Endothelial cell of umbilical vein (primary cell): ENCODE data around the gene FRA10AC1. TPM values are rescaled to one million over a fixed set of nuclear protein-coding genes. Genes with fewer than 3 reads are reported as not detected.

Experiments used
- BruUV-seq: library from RNA; stranded (reverse); fragments of 400-500 nt; replicated peaks from 2 replicates; lab custom pipeline; 2021; lab: Mats Ljungman, UMichigan
- CTCF ChIA-PET: fragments of 300-600, 350-600 bp; sonication (Branson Sonifier 250); formaldehyde crosslinking; loops from one replicate; lab custom pipeline; 2021; ENCODE audit warnings: antibody characterized with exemption, inconsistent platforms; lab: Charles Lee
- POLR2A ChIA-PET: fragments of 300-600, 350-600 bp; sonication (Branson Sonifier 250); formaldehyde crosslinking; loops from one replicate; lab custom pipeline; 2021; ENCODE audit warnings: antibody characterized with exemption, inconsistent platforms; lab: Charles Lee
- DNase-seq: peaks from one replicate; pipeline ENCODE4 v3.0.0-alpha.2; 2011; ENCODE audit warnings: low read depth, low spot score
- FAIRE-seq: peaks from 2 replicates; lab custom pipeline; 2011; peaks lifted over from hg19 to GRCh38; lab: Jason Lieb, UNC
- H2AFZ ChIP-seq: 2 replicates; pipeline ENCODE4 v1.6.0; 2012; ENCODE audit warnings: low read depth, low read length, control low read depth, inconsistent platforms
- H3K27ac ChIP-seq: 2 replicates; pipeline ENCODE4 v1.5.1; 2011; ENCODE audit warnings: low read depth, mild to moderate bottlenecking, control low read depth, low read length, moderate library complexity; ENCODE audit not compliant: insufficient read depth
- H3K27me3 ChIP-seq, 2 experiments: 2 replicates each; pipeline versions ENCODE4 v1.6.0 to v1.6.1; 2011; ENCODE audit warnings: low read length in 2 of 2, mixed read lengths in 1 of 2; ENCODE audit not compliant: control insufficient read depth in 2 of 2, insufficient read depth in 2 of 2
- H3K36me3 ChIP-seq, 2 experiments: 2 replicates in 1 of 2; 3 replicates in 1 of 2; pipeline ENCODE4 v1.5.1; 2011; ENCODE audit warnings: low read length in 2 of 2, mild to moderate bottlenecking in 1 of 2, moderate library complexity in 1 of 2; ENCODE audit not compliant: control insufficient read depth in 2 of 2, insufficient read depth in 2 of 2; ENCODE audit errors: extremely low read depth in 1 of 2
- H3K4me1 ChIP-seq: 3 replicates; pipeline ENCODE4 v1.5.1; 2011; ENCODE audit warnings: mild to moderate bottlenecking, low read length; ENCODE audit not compliant: control insufficient read depth, insufficient read depth; ENCODE audit errors: extremely low read depth
- H3K4me2 ChIP-seq: 2 replicates; pipeline ENCODE4 v1.6.1; 2011; ENCODE audit warnings: low read length, control low read depth, mixed read lengths; ENCODE audit not compliant: insufficient read depth
- H3K4me3 ChIP-seq, 3 experiments: fragments of 200-600 bp in 1 of 3; sonication (generic), shearing (Covaris generic) in 1 of 3; replicated peaks in 1 of 3; 2 replicates each; pipeline ENCODE4 v1.5.1; 2011 to 2016; ENCODE audit warnings: control low read depth in 3 of 3, low read length in 3 of 3, mild to moderate bottlenecking in 2 of 3, inconsistent platforms in 1 of 3, low read depth in 1 of 3, moderate library complexity in 1 of 3; ENCODE audit not compliant: insufficient read depth in 1 of 3
- H3K79me2 ChIP-seq: 2 replicates; pipeline ENCODE4 v1.6.0; 2012; ENCODE audit warnings: low read length, inconsistent platforms; ENCODE audit not compliant: control insufficient read depth, insufficient read depth
- H3K9ac ChIP-seq: replicated peaks from 2 replicates; pipeline ENCODE3; 2011; ENCODE audit warnings: low read length, control low read depth; ENCODE audit not compliant: insufficient read depth; ENCODE audit errors: extremely low read depth
- H3K9me1 ChIP-seq: replicated peaks from 3 replicates; pipeline ENCODE4 v1.6.0; 2011; ENCODE audit warnings: mild to moderate bottlenecking, low read length; ENCODE audit not compliant: control insufficient read depth, insufficient read depth; ENCODE audit errors: extremely low read depth
- H3K9me3 ChIP-seq: replicated peaks from 2 replicates; pipeline ENCODE4 v1.5.1; 2012; ENCODE audit warnings: low read length, inconsistent platforms; ENCODE audit not compliant: control insufficient read depth, insufficient read depth
- H4K20me1 ChIP-seq: replicated peaks from 2 replicates; pipeline ENCODE3; 2011; ENCODE audit warnings: mild to moderate bottlenecking, low read length; ENCODE audit not compliant: control insufficient read depth, insufficient read depth; ENCODE audit errors: extremely low read depth
- CTCF ChIP-seq, 2 donors: IDR thresholded peaks; 1 replicate in 1 of 2; 2 replicates in 1 of 2; pipeline ENCODE4 v1.5.1; 2011; ENCODE audit warnings: low read length in 2 of 2, mild to moderate bottlenecking in 2 of 2, moderate library complexity in 2 of 2, control low read depth in 1 of 2, inconsistent platforms in 1 of 2, low read depth in 1 of 2; ENCODE audit not compliant: insufficient read depth in 1 of 2; ENCODE audit errors: extremely low read depth in 1 of 2
- FOS ChIP-seq: IDR thresholded peaks from 2 replicates; pipeline ENCODE4 v1.6.1; 2011; ENCODE audit warnings: mild to moderate bottlenecking, low read length, moderate library complexity, borderline replicate concordance; ENCODE audit not compliant: insufficient read depth
- GATA2 ChIP-seq: IDR thresholded peaks from 2 replicates; pipeline ENCODE4 v1.7.0; 2011; ENCODE audit warnings: low read depth, mild to moderate bottlenecking, moderate library complexity, mixed read lengths, low read length; ENCODE audit not compliant: insufficient read length, insufficient read depth
- JUN ChIP-seq: IDR thresholded peaks from 2 replicates; pipeline ENCODE4 v1.6.1; 2011; ENCODE audit warnings: borderline replicate concordance, low read depth; ENCODE audit not compliant: insufficient read length, insufficient read depth
- MAX ChIP-seq: IDR thresholded peaks from 2 replicates; pipeline ENCODE4 v1.6.1; 2011; ENCODE audit not compliant: insufficient read depth, insufficient read length
- MYC ChIP-seq: IDR thresholded peaks from one replicate; pipeline ENCODE4 v1.6.1; 2011; ENCODE audit warnings: mild to moderate bottlenecking, low read depth, low read length
- dilution Hi-C: fragments of 300-500 bp; cut with MboI; formaldehyde crosslinking; loops from one replicate; pipeline ENCODE4 v1.15.0; 2019; ENCODE audit warnings: low sequenced_read_pairs; ENCODE audit not compliant: extremely low pct_ligation_motif_present
- intact Hi-C: fragments of 100-400 bp; cut with micrococcal nuclease; formaldehyde crosslinking; loops from one replicate; pipeline ENCODE4 v1.10.0; 2022
- polyA plus RNA-seq, 4 experiments: library from polyadenylated mRNA; depleted of rRNA in 3 of 4; stranded (reverse) in 3 of 4; unstranded in 1 of 4; fragments of >200 nt; gene quantifications; 2 replicates each; pipeline versions ENCODE4 v1.2.1 to v1.2.3, GENCODE V29; 2011 to 2012; ENCODE audit warnings: missing spikeins in 1 of 4
- total RNA-seq: library from RNA; stranded (reverse); gene quantifications from 2 replicates; pipeline ENCODE4 v1.2.3, GENCODE V29; 2021

The FRA10AC1 gene
- total and polyA plus RNA-seq, 2 donors (not counting 3 experiments of a cell fraction or from before 2014, with no cell fraction given), result 4.0 to 24.4 TPM

GRCh38 chr10:93629647-93630305, 72.6 kb downstream of the FRA10AC1 start:
- dilution Hi-C loops, result no loop called here

More at GRCh38 chr10:93629647-93630305, 72.6 kb downstream of the FRA10AC1 start:
- DNase-seq, result no peak
- no peaks in the 10 kb centered on the region for H4K20me1 ChIP-seq
- no peak overlapping the region for H3K4me2 ChIP-seq
- ChIA-PET CTCF (no interaction called here), POLR2A (no interaction called here)
- H3K9me3 ChIP-seq, result no peaks in the 10 kb centered on the region
- no peak overlapping the region for H3K27ac ChIP-seq
- BruUV-seq, result no TSS peak
- intact Hi-C loops, result no loop called here
- H3K79me2 ChIP-seq, result no peaks in the 10 kb centered on the region
- no peaks in the 10 kb centered on the region for H3K4me1 ChIP-seq
- no peak overlapping the region for H2AFZ ChIP-seq
- H3K4me3 ChIP-seq, result no peak overlapping the region
- TF ChIP-seq MAX, result no peak
- TF ChIP-seq JUN, result no peak
- no peak for TF ChIP-seq CTCF (IDR thresholded peaks at IDR 0.05; ENCODE audit: extremely low read depth in 1 of 2, insufficient read depth in 1 of 2, low read depth in 1 of 2, low read length in 2 of 2)
- no peak for TF ChIP-seq MYC
- TF ChIP-seq FOS, result no peak
- no peak for TF ChIP-seq GATA2
- no peaks in the 10 kb centered on the region for H3K36me3 ChIP-seq
- H3K27me3 ChIP-seq, result peaks cover 0 to 7% of the 10 kb centered on the region in 2 experiments
- H3K9me1 ChIP-seq, result no peaks in the 10 kb centered on the region
- no peak for FAIRE-seq
- no peak overlapping the region for H3K9ac ChIP-seq
